Osteoblast (primary cell): ENCODE data around the gene ZFYVE9. TPM values are rescaled to one million over a fixed set of nuclear protein-coding genes. Genes with fewer than 3 reads are reported as not detected.

Experiments
- DNase-seq: peaks from one replicate; pipeline ENCODE4 v3.0.0; 2011; ENCODE audit warnings: low spot score, mixed read lengths; ENCODE audit not compliant: insufficient read length; ENCODE audit errors: missing footprints
- H2AFZ ChIP-seq: 2 replicates; pipeline ENCODE4 v1.6.0; 2011; ENCODE audit warnings: mild to moderate bottlenecking, low read length
- H3K27ac ChIP-seq: 2 replicates; pipeline ENCODE4 v1.5.1; 2011; ENCODE audit warnings: mild to moderate bottlenecking, low read depth, low read length, moderate library complexity
- H3K27me3 ChIP-seq: 2 replicates; pipeline ENCODE4 v1.6.0; 2012; ENCODE audit warnings: mild to moderate bottlenecking, control low read depth, inconsistent platforms, low read length, moderate library complexity; ENCODE audit not compliant: insufficient read depth
- H3K36me3 ChIP-seq: 2 replicates; pipeline ENCODE4 v1.5.1; 2011; ENCODE audit warnings: mild to moderate bottlenecking, low read length, control low read depth, moderate library complexity; ENCODE audit not compliant: insufficient read depth
- H3K4me1 ChIP-seq: 2 replicates; pipeline ENCODE4 v1.5.1; 2011; ENCODE audit warnings: mild to moderate bottlenecking, low read length, control low read depth, moderate library complexity; ENCODE audit not compliant: insufficient read depth
- H3K4me2 ChIP-seq: 2 replicates; pipeline ENCODE4 v1.6.0; 2011; ENCODE audit warnings: mild to moderate bottlenecking, low read length; ENCODE audit not compliant: insufficient read depth
- H3K4me3 ChIP-seq: fragments of 200-600 bp; sonication (generic); 3 replicates; pipeline ENCODE4 v1.5.1; 2012; ENCODE audit warnings: mild to moderate bottlenecking, low read length, inconsistent platforms; ENCODE audit not compliant: insufficient read depth
- H3K79me2 ChIP-seq: 2 replicates; pipeline ENCODE4 v1.6.0; 2012; ENCODE audit warnings: mild to moderate bottlenecking, low read length, control low read depth, inconsistent platforms; ENCODE audit not compliant: insufficient read depth
- H3K9me3 ChIP-seq: 2 replicates; pipeline ENCODE4 v1.5.1; 2011; ENCODE audit warnings: low read depth, low read length, control low read depth
- H4K20me1 ChIP-seq: 2 replicates; pipeline ENCODE4 v1.6.0; 2012; ENCODE audit warnings: mild to moderate bottlenecking, low read length, control low read depth; ENCODE audit not compliant: insufficient read depth
- total RNA-seq: library from RNA; depleted of rRNA; stranded (reverse); fragments of >200 nt; gene quantifications from 2 replicates; pipeline ENCODE4 v1.2.3, GENCODE V29; 2012
- TF ChIP-seq, protein P1 (sequence below): IDR thresholded peaks from 2 replicates; pipeline ENCODE4 v1.5.1; 2011; ENCODE audit warnings: mild to moderate bottlenecking, low read depth, low read length, moderate library complexity; ENCODE audit errors: extremely low read depth

The ZFYVE9 gene
- total RNA-seq, 1 donor = 38.0 TPM

DNA sequence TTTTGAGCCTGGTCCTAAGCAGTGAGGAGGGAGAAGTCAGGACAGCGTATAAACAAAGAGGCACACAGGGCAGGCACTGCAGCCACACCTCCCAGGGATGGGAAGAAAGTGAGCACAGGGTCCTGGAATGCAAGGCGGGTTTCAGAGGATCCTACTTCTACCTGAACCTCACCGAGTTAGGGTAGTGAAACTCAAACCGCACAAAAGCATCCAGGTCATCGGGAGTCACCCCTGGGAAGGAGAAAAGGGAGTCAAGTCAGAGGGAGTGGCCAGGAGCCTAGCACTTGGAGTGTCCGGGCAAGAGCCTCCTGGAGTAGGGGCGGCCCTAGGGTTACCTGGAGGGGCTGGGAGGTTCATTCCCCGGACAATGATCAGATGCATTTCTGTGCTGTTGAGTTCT lies 213.5 kb downstream of the ZFYVE9 start:
- peak; percentile 64 for DNase-seq
- Histone ChIP-seq H3K79me2 (no peaks in the 10 kb centered on the region), H3K9me3 (no peaks in the 10 kb centered on the region), H3K4me3 (no peak overlapping the region), H3K27me3 (no peaks in the 10 kb centered on the region), H3K27ac (no peak overlapping the region), H3K4me2 (no peak overlapping the region), H2AFZ (no peak overlapping the region), H3K4me1 (peaks cover 8% of the 10 kb centered on the region), H4K20me1 (no peaks in the 10 kb centered on the region), H3K36me3 (peaks cover 75% of the 10 kb centered on the region)
- TF ChIP-seq, protein P1, sequence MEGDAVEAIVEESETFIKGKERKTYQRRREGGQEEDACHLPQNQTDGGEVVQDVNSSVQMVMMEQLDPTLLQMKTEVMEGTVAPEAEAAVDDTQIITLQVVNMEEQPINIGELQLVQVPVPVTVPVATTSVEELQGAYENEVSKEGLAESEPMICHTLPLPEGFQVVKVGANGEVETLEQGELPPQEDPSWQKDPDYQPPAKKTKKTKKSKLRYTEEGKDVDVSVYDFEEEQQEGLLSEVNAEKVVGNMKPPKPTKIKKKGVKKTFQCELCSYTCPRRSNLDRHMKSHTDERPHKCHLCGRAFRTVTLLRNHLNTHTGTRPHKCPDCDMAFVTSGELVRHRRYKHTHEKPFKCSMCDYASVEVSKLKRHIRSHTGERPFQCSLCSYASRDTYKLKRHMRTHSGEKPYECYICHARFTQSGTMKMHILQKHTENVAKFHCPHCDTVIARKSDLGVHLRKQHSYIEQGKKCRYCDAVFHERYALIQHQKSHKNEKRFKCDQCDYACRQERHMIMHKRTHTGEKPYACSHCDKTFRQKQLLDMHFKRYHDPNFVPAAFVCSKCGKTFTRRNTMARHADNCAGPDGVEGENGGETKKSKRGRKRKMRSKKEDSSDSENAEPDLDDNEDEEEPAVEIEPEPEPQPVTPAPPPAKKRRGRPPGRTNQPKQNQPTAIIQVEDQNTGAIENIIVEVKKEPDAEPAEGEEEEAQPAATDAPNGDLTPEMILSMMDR = no peak

DNA sequence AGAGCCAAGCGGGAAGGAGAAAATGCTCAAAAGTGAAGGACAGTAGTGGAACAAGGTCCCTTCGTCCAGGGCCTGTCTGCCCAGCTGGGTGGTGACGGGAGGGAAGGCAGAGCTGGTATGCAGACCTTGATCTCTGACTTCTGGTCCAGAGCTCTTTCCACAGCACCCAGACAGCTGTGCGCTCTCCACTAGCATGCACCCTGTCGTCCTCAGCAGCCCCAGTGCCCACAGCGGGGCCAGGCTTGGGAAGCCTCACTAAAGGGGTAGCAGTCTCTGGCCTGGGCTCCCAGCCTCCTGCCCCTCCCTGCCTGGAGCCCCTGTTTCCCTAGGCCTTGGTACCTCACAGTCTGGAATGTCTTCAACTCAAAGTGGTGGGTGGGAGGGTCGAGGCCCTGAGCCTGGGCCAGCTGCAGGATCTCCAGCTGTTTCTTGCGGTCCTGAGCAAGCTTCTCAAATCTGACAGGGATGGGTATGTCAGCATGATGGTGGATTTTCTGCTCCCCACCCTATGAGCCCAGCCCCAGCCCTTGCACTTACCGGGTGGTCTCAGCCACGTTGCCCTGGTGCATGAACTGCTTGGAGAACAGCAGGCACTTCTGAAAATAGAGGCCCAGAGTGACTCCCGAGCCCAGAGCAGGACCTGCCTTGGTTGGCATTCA lies 214.1 kb downstream of the ZFYVE9 start:
- no peak overlapping the region for H3K4me2 ChIP-seq
- H2AFZ ChIP-seq = no peak overlapping the region
- no peaks in the 10 kb centered on the region for H3K27me3 ChIP-seq
- H3K36me3 ChIP-seq = peaks cover 80% of the 10 kb centered on the region
- H4K20me1 ChIP-seq = no peaks in the 10 kb centered on the region
- H3K4me3 ChIP-seq = no peak overlapping the region
- TF ChIP-seq, protein P1 = no peak
- DNase-seq = peak; percentile 45
- H3K9me3 ChIP-seq = no peaks in the 10 kb centered on the region
- H3K4me1 ChIP-seq = peaks cover 4% of the 10 kb centered on the region
- no peak overlapping the region for H3K27ac ChIP-seq
- H3K79me2 ChIP-seq = no peaks in the 10 kb centered on the region

DNA sequence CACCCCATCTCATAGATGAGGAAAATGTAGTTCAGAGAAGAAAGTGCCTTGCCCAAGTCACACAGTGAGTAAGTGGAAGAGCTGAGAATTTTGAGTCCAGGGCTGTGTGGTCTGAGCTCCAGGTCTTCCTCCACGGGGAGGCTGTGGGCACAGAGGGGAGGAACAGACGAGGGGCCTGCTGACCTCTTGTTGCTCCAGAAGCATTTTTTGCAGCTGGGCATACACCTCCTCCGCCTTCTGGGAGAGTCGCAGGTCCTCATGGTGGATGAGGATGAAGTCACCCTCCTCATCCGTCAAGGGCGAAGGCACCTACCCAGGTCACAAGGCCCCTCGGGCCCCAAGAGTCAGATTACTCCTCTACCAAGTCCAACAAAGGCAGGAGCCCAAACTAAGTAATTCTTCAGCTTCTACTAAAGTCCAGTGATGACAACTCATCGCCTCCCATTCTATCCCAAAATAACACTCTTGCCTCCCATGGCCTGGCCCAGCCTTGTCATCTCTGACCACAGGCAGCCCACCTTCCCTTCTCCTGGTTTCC lies 215.0 kb downstream of the ZFYVE9 start:
- no peaks in the 10 kb centered on the region for H3K4me1 ChIP-seq
- peaks cover 3% of the 10 kb centered on the region for H3K79me2 ChIP-seq
- no peak overlapping the region for H2AFZ ChIP-seq
- TF ChIP-seq, protein P1 = no peak
- H3K4me2 ChIP-seq = no peak overlapping the region
- H3K27ac ChIP-seq = no peak overlapping the region
- H3K9me3 ChIP-seq = no peaks in the 10 kb centered on the region
- no peaks in the 10 kb centered on the region for H4K20me1 ChIP-seq
- peak; percentile 71 for DNase-seq
- no peaks in the 10 kb centered on the region for H3K27me3 ChIP-seq
- H3K36me3 ChIP-seq = peaks cover 88% of the 10 kb centered on the region
- H3K4me3 ChIP-seq = no peak overlapping the region

DNA sequence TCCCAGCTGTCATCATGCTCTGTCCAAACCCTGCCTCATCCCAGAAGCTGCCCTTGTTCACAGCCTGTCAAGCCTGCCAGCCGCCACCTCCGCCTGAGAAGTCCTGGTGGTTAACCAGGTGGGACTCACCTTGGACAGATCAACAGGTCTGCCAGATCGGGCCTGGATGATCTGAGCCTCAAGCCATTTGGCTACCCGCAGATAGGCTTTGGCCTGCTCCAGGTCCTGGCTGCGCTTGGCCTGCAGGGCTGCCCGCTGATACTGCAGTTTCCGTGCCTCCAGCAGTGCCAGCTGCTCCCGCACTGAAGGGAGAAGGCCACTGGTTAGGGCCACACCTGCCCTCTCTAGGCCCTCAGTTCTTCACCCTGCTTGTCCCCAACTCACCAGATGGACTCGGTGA lies 215.5 kb downstream of the ZFYVE9 start:
- Histone ChIP-seq H3K4me2 (no peak overlapping the region), H2AFZ (no peak overlapping the region), H3K79me2 (peaks cover 8% of the 10 kb centered on the region), H4K20me1 (no peaks in the 10 kb centered on the region), H3K9me3 (no peaks in the 10 kb centered on the region), H3K4me3 (no peak overlapping the region), H3K4me1 (no peaks in the 10 kb centered on the region), H3K27me3 (no peaks in the 10 kb centered on the region), H3K36me3 (peaks cover 91% of the 10 kb centered on the region), H3K27ac (no peak overlapping the region)
- DNase-seq = peak; percentile 45
- TF ChIP-seq, protein P1 = no peak
